ENCODE measurements around the gene TTC33. TPM values are rescaled to one million over a fixed set of nuclear protein-coding genes. Genes with fewer than 3 reads are reported as not detected.
"Not testable (repeated sequence)": the region's sequence is repeated elsewhere in the genome, so short reads cannot be mapped to it uniquely, and the experiment has no call there.

Gene TTC33
- total RNA-seq, 6 experiments from 2014 or later, result 5.6 to 9.2 (median 7.0) TPM

DNA sequence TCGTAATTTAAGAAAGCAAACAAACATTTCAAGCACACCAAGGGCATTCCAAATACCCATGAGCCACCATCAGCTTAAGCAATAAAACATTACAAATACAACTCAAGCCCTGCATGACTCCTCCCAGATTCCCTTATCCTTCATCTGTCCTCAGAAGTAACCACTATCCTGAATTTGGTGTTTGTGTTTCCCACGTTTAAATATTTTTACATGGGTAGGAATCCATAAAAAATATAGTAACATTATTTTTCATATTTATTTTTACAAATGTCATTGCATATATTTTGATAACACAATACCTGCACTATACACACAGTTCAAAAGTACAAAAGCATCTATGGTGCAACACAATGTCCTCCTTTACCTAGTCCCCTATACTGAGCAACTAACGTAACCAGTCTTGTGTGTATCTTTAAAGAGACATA lies 36.0 kb upstream of the TTC33 start:
- no peak for TF ChIP-seq POLR2A (IDR thresholded peaks at IDR 0.05)
- TF ChIP-seq, protein P1, sequence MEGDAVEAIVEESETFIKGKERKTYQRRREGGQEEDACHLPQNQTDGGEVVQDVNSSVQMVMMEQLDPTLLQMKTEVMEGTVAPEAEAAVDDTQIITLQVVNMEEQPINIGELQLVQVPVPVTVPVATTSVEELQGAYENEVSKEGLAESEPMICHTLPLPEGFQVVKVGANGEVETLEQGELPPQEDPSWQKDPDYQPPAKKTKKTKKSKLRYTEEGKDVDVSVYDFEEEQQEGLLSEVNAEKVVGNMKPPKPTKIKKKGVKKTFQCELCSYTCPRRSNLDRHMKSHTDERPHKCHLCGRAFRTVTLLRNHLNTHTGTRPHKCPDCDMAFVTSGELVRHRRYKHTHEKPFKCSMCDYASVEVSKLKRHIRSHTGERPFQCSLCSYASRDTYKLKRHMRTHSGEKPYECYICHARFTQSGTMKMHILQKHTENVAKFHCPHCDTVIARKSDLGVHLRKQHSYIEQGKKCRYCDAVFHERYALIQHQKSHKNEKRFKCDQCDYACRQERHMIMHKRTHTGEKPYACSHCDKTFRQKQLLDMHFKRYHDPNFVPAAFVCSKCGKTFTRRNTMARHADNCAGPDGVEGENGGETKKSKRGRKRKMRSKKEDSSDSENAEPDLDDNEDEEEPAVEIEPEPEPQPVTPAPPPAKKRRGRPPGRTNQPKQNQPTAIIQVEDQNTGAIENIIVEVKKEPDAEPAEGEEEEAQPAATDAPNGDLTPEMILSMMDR (IDR thresholded peaks at IDR 0.05), result no peak
- no peaks in the 10 kb centered on the region for H3K9me3 ChIP-seq
- no peak for DNase-seq
- intact Hi-C loops (cut with DNase I), result no loop called here
- peak overlapping the region in 1 of 3 donors; percentile 5 for H3K4me3 ChIP-seq
- 13% methylated on average over 3 of the region's 3 CpGs for WGBS (ENCODE audit: insufficient coverage, low coverage, low lambda C conversion rate, missing lambda C conversion rate)
- peaks cover 0 to 44% (median 12%) of the 10 kb centered on the region in 4 donors for H3K4me1 ChIP-seq
- H3K36me3 ChIP-seq, result no peaks in the 10 kb centered on the region
- H3K27me3 ChIP-seq, result no peaks in the 10 kb centered on the region
- H3K27ac ChIP-seq, result peak overlapping the region; percentile 44 to 48 (median 45)
- peak; percentile 48 to 72 (median 54) for ATAC-seq

DNA sequence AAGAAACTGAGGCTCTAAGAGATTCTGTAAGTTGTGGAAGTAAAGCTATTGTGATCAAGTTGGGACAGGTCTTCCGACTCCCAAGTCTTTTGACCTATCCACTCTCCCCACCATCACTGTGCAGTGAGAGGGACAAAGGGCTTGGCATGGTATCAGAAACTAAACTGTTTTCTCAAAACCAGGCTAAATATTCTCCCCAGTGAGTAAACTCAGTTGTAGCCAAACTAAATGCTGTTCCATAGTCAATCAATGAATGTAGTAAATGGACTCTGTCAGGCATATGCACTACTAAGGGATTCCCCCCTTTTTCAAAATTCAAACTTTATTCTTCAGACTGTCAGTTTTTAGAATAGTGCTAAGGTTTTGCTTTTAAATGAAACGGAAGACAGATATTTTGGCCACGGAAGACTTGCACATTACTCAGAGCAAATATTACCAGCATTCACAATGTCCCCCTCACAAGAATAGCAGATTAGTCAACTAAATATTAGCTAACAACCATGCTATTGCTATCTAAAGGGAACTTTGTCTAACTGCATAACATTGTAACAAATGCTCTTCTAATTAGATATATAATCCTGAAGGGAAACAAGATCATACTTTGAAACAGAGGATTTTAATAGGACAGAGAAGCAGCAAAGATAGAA lies 35.3 kb upstream of the TTC33 start:
- peak overlapping the region; percentile 44 to 48 (median 45) for H3K27ac ChIP-seq
- 22% methylated on average over 3 of the region's 3 CpGs for WGBS (ENCODE audit: insufficient coverage, low coverage, low lambda C conversion rate, missing lambda C conversion rate)
- peak; percentile 84 to 92 (median 88) for ATAC-seq

DNA sequence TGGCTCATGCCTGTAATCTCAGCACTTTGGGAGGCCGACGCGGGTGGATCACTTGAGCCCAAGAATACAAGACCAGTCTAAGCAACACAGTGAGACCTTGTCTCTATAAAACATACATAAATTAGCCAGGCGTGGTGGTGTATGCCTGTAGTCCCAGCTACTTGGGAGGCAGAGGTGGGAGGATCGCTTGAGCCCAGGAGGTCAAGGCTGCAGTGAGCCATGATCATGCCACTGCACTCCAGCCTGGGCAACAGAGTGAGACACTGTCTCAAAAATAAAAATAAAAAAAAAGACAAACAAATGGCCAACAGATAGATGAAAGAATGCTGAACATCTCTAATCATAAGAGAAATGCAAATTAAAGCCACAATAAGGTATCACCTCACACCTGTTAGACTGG lies 33.2 kb upstream of the TTC33 start:
- H3K9me3 ChIP-seq; intact Hi-C loops (cut with DNase I); H3K36me3 ChIP-seq; H3K27me3 ChIP-seq; DNase-seq; H3K4me3 ChIP-seq; H3K27ac ChIP-seq; ATAC-seq: not testable (repeated sequence)
- H3K4me1 ChIP-seq, result peaks cover 0 to 44% (median 10%) of the 10 kb centered on the region in 4 donors
- 100% methylated on average over 5 of the region's 5 CpGs for WGBS (ENCODE audit: insufficient coverage, low coverage, low lambda C conversion rate, missing lambda C conversion rate)

More for the DNA sequence above, 35.3 kb upstream of the TTC33 start:
- intact Hi-C loops (cut with DNase I), result no loop called here
- no peak for DNase-seq
- H3K4me3 ChIP-seq, result peak overlapping the region in 1 of 3 donors; percentile 5
- H3K36me3 ChIP-seq, result no peaks in the 10 kb centered on the region
- H3K27me3 ChIP-seq, result no peaks in the 10 kb centered on the region
- H3K9me3 ChIP-seq, result no peaks in the 10 kb centered on the region
- TF ChIP-seq POLR2A (IDR thresholded peaks at IDR 0.05), result no peak
- TF ChIP-seq, protein P1 (IDR thresholded peaks at IDR 0.05), result no peak
- H3K4me1 ChIP-seq, result peaks cover 0 to 38% (median 11%) of the 10 kb centered on the region in 4 donors

DNA sequence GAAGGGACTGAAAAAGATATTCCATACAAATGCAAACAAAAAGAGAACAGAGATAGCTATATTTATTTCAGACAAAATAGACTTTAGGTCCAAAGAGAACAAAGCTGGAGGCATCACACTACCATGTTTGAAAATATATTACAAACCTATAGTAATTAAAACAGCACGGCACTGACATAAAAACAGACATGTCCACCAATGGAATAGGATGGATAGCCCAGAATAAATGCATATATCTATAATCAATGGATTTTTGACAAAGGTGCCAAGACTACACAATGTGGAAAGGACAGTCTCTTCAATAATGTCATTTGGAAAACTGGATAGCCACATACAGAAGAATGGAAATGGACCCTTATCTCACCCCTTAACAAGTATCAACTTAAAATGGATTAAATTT lies 32.2 kb upstream of the TTC33 start:
- H3K36me3 ChIP-seq, result no peaks in the 10 kb centered on the region
- H3K4me3 ChIP-seq, result no peak overlapping the region
- no peaks in the 10 kb centered on the region for H3K27me3 ChIP-seq
- WGBS (ENCODE audit: insufficient coverage, low coverage, low lambda C conversion rate, missing lambda C conversion rate), result 100% methylated on average over 1 of the region's 1 CpG
- no peak for DNase-seq
- TF ChIP-seq, protein P1 (IDR thresholded peaks at IDR 0.05), result no peak
- TF ChIP-seq POLR2A (IDR thresholded peaks at IDR 0.05), result no peak
- no peak for ATAC-seq
- peaks cover 0 to 53% (median 14%) of the 10 kb centered on the region in 4 donors for H3K4me1 ChIP-seq
- intact Hi-C loops (cut with DNase I), result no loop called here
- H3K9me3 ChIP-seq, result no peaks in the 10 kb centered on the region
- H3K27ac ChIP-seq, result no peak overlapping the region

DNA sequence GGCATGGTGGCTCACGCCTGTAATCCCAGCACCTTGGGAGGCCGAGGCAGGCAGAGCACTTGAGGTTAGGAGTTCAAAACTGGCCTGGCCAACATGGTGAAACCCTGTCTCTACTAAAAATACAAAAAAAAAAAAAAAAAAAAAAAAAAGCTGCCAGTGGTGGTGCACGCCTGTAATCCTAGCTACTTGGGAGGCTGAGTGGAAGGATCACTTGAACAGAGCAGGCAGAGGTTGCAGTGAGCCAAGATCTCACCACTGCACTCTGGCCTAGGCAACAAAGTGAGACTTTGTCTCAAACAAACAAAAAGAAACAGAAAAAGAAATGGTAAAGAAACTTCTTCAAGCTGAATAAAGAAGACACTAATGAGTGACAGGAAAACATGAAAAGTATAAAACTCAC lies 30.9 kb upstream of the TTC33 start:
- intact Hi-C loops (cut with DNase I), result not testable (repeated sequence)
- peaks cover 0 to 62% (median 15%) of the 10 kb centered on the region in 4 donors for H3K4me1 ChIP-seq

More for the DNA sequence above, 30.9 kb upstream of the TTC33 start:
- DNase-seq, ATAC-seq, H3K9me3 ChIP-seq, H3K4me3 ChIP-seq, H3K36me3 ChIP-seq, H3K27ac ChIP-seq, H3K27me3 ChIP-seq: not testable (repeated sequence)
- WGBS (ENCODE audit: insufficient coverage, low coverage, low lambda C conversion rate, missing lambda C conversion rate), result 100% methylated on average over 2 of the region's 3 CpGs

All from right lobe of liver (tissue), 6 donors.